Left lung (tissue), 10 donors: ENCODE data around the gene MICAL3. TPM values are rescaled to one million over a fixed set of nuclear protein-coding genes. Genes with fewer than 3 reads are reported as not detected.

Source experiments
- ATAC-seq: fragments of 200-7000 bp; cut with Tn5 transposase; one replicate; pipeline ENCODE4 v1.9.1; 2020; ENCODE audit warnings: moderate library complexity
- DNase-seq, 4 donors: peaks; one replicate each; pipeline ENCODE4 v3.0.0-alpha.2; 2013 to 2020
- H3K27ac ChIP-seq, 2 donors: fragments of 200-600 bp; sonication (generic) in 1 of 2; one replicate each; pipeline versions ENCODE4 v1.5.0 to v1.8.0; 2020 to 2021
- H3K27me3 ChIP-seq, 2 donors: fragments of 200-600 bp; sonication (generic) in 1 of 2; one replicate each; pipeline versions ENCODE4 v1.5.0 to v1.8.0; 2020 to 2021
- H3K36me3 ChIP-seq, 2 donors: fragments of 200-600 bp; sonication (generic) in 1 of 2; one replicate each; pipeline versions ENCODE4 v1.5.0 to v1.8.0; 2020 to 2021
- H3K4me1 ChIP-seq, 2 donors: fragments of 200-600 bp; one replicate each; pipeline ENCODE4 v1.8.0; 2021
- H3K4me3 ChIP-seq, 2 donors: fragments of 200-600 bp; sonication (generic) in 1 of 2; one replicate each; pipeline versions ENCODE4 v1.5.0 to v1.8.0; 2020 to 2021; ENCODE audit warnings: mild to moderate bottlenecking in 1 of 2
- H3K9me3 ChIP-seq, 2 donors: fragments of 200-600 bp; sonication (generic) in 1 of 2; one replicate each; pipeline versions ENCODE4 v1.5.0 to v1.8.0; 2020 to 2021
- CTCF ChIP-seq, 2 donors: fragments of 200-600 bp; sonication (generic) in 1 of 2; IDR thresholded peaks; one replicate each; pipeline versions ENCODE4 v1.5.0 to v1.8.0; 2021; ENCODE audit warnings: antibody characterized with exemption in 2 of 2
- intact Hi-C, 2 donors: fragments of 100-400 bp; cut with DNase I; formaldehyde crosslinking; loops; one replicate each; pipeline versions ENCODE4 v1.11.2 to v1.14.2; 2022
- polyA plus RNA-seq, 6 donors: library from polyadenylated mRNA; unstranded; fragments of 120-200 nt; gene quantifications; one replicate each; pipeline ENCODE4 v1.2.1, GENCODE V29; 2013; ENCODE audit not compliant: insufficient read length in 6 of 6
- total RNA-seq, 2 donors: library from RNA; stranded (reverse); fragmentation: NEBNext Ultra II Directional; extraction: Animal tissue kit (Norgen Biotek cat#: 25700); gene quantifications; one replicate each; pipeline ENCODE4 v1.2.1, GENCODE V29; 2021
- donor health status: DM: no; HTN: yes; CAD: no.
- donor health status: DM: no; HTN: no; CAD: no.

Gene MICAL3
- total and polyA plus RNA-seq, 8 donors = 24.9 to 64.8 (median 56.2) TPM

- TF ChIP-seq CTCF (IDR thresholded peaks at IDR 0.05) = no peak
- ATAC-seq = peak; percentile 42
- Histone ChIP-seq H3K9me3 (no peaks in the 10 kb centered on the region), H3K36me3 (peaks cover 0 to 9% of the 10 kb centered on the region in 2 donors), H3K27ac (peak overlapping the region in 1 of 2 donors; percentile 56), H3K27me3 (no peaks in the 10 kb centered on the region), H3K4me3 (no peak overlapping the region), H3K4me1 (peaks cover 0 to 4% of the 10 kb centered on the region in 2 donors)
- peak in 1 of 4 donors; percentile 43 for DNase-seq
- intact Hi-C loops = no loop called here
Measured at GRCh38 chr22:17845790-17846189, 178.6 kb downstream of the MICAL3 start.

GRCh38 chr22:17845327-17845726 lies 179.0 kb downstream of the MICAL3 start:
- Histone ChIP-seq H3K9me3 (no peaks in the 10 kb centered on the region), H3K36me3 (peaks cover 0 to 13% of the 10 kb centered on the region in 2 donors), H3K4me3 (no peak overlapping the region), H3K4me1 (peaks cover 0 to 4% of the 10 kb centered on the region in 2 donors), H3K27me3 (no peaks in the 10 kb centered on the region), H3K27ac (no peak overlapping the region)
- no peak for TF ChIP-seq CTCF (IDR thresholded peaks at IDR 0.05)
- ATAC-seq (peak; percentile 65), DNase-seq (peak in 2 of 4 donors; percentile 2 to 69)
- intact Hi-C loops = no loop called here

- H3K9me3 ChIP-seq = no peaks in the 10 kb centered on the region
- H3K27ac ChIP-seq = no peak overlapping the region
- no peak for ATAC-seq
- peaks cover 0 to 4% of the 10 kb centered on the region in 2 donors for H3K4me1 ChIP-seq
- TF ChIP-seq CTCF (IDR thresholded peaks at IDR 0.05) = no peak
- DNase-seq = peak in 1 of 4 donors; percentile 36
- H3K27me3 ChIP-seq = no peaks in the 10 kb centered on the region
- no peak overlapping the region for H3K4me3 ChIP-seq
- peaks cover 0 to 13% of the 10 kb centered on the region in 2 donors for H3K36me3 ChIP-seq
- intact Hi-C loops = no loop called here
Measured at GRCh38 chr22:17844150-17844549, 180.2 kb downstream of the MICAL3 start.

GRCh38 chr22:17842386-17842785 lies 182.0 kb downstream of the MICAL3 start:
- Histone ChIP-seq H3K36me3 (peaks cover 0 to 13% of the 10 kb centered on the region in 2 donors), H3K4me3 (no peak overlapping the region), H3K4me1 (peaks cover 0 to 4% of the 10 kb centered on the region in 2 donors), H3K27ac (no peak overlapping the region), H3K27me3 (no peaks in the 10 kb centered on the region), H3K9me3 (no peaks in the 10 kb centered on the region)
- TF ChIP-seq CTCF (IDR thresholded peaks at IDR 0.05) = no peak
- intact Hi-C loops = no loop called here
- no peak for DNase-seq
- ATAC-seq = no peak

- ATAC-seq = no peak
- no peaks in the 10 kb centered on the region for H3K27me3 ChIP-seq
- H3K4me1 ChIP-seq = peaks cover 0 to under 1% of the 10 kb centered on the region in 2 donors
- intact Hi-C loops = no loop called here
- no peaks in the 10 kb centered on the region for H3K9me3 ChIP-seq
- H3K36me3 ChIP-seq = peaks cover 0 to 13% of the 10 kb centered on the region in 2 donors
- H3K4me3 ChIP-seq = no peak overlapping the region
- no peak overlapping the region for H3K27ac ChIP-seq
- no peak for TF ChIP-seq CTCF (IDR thresholded peaks at IDR 0.05)
- no peak for DNase-seq
Measured at GRCh38 chr22:17841836-17842235, 182.5 kb downstream of the MICAL3 start.
